Mucosa of rectum (tissue), 2 donors: ENCODE measurements around the gene RNASE12.

ENCODE experiments used
- H3K27ac ChIP-seq, 2 donors: one replicate each; pipeline ENCODE4 v1.7.0; 2013; ENCODE audit warnings: inconsistent platforms in 2 of 2, low read depth in 2 of 2, low read length in 2 of 2
- H3K27me3 ChIP-seq, 2 donors: one replicate each; pipeline ENCODE4 v1.7.0; 2013; ENCODE audit warnings: low read length in 2 of 2; ENCODE audit not compliant: control insufficient read depth in 2 of 2, insufficient read depth in 2 of 2
- H3K36me3 ChIP-seq, 2 donors: one replicate each; pipeline ENCODE4 v1.7.0; 2013; ENCODE audit warnings: low read length in 2 of 2; ENCODE audit not compliant: control insufficient read depth in 2 of 2, insufficient read depth in 2 of 2
- H3K4me1 ChIP-seq, 2 donors: one replicate each; pipeline ENCODE4 v1.7.0; 2013; ENCODE audit warnings: low read length in 2 of 2, mild to moderate bottlenecking in 1 of 2; ENCODE audit not compliant: control insufficient read depth in 2 of 2, insufficient read depth in 2 of 2
- H3K4me3 ChIP-seq, 2 donors: one replicate each; pipeline ENCODE4 v1.7.0; 2013; ENCODE audit warnings: low read length in 2 of 2
- H3K9ac ChIP-seq, 2 donors: one replicate each; pipeline ENCODE4 v1.7.0; 2013; ENCODE audit warnings: low read length in 2 of 2, low read depth in 1 of 2, mild to moderate bottlenecking in 1 of 2
- H3K9me3 ChIP-seq, 2 donors: one replicate each; pipeline ENCODE4 v1.7.0; 2013; ENCODE audit warnings: low read length in 2 of 2; ENCODE audit not compliant: control insufficient read depth in 2 of 2
- donor health status: healthy.
- donor health status: Normal muscosa, but diverticular disease.

Gene RNASE12

GRCh38 chr14:20546877-20547276, 44.3 kb downstream of the RNASE12 start:
- Histone ChIP-seq H3K27ac (no peak overlapping the region), H3K36me3 (no peaks in the 10 kb centered on the region), H3K4me3 (no peak overlapping the region), H3K4me1 (no peaks in the 10 kb centered on the region), H3K27me3 (peaks cover 0 to 4% of the 10 kb centered on the region in 2 donors), H3K9ac (no peak overlapping the region), H3K9me3 (no peaks in the 10 kb centered on the region)
